Measurements from ENCODE around the gene HLA-E.
"Not testable (repeated sequence)": the region's sequence is repeated elsewhere in the genome, so short reads cannot be mapped to it uniquely, and the experiment has no call there.

- not testable (repeated sequence) for TF ChIP-seq CTCF (IDR thresholded peaks at IDR 0.05); POLR2AphosphoS5 (IDR thresholded peaks at IDR 0.05; ENCODE audit: insufficient read depth in 1 of 2, low read depth in 1 of 2); POLR2A (IDR thresholded peaks at IDR 0.05)
These were observed 27.4 kb downstream of the HLA-E start for GRCh38 chr6:30516754-30517076.

Data from vagina (tissue), 2 donors.